ENCODE data around the gene MTFP1.

GRCh38 chr22:30423959-30424533 is 1.5 kb upstream of the MTFP1 start:
- TF ChIP-seq, protein P1, sequence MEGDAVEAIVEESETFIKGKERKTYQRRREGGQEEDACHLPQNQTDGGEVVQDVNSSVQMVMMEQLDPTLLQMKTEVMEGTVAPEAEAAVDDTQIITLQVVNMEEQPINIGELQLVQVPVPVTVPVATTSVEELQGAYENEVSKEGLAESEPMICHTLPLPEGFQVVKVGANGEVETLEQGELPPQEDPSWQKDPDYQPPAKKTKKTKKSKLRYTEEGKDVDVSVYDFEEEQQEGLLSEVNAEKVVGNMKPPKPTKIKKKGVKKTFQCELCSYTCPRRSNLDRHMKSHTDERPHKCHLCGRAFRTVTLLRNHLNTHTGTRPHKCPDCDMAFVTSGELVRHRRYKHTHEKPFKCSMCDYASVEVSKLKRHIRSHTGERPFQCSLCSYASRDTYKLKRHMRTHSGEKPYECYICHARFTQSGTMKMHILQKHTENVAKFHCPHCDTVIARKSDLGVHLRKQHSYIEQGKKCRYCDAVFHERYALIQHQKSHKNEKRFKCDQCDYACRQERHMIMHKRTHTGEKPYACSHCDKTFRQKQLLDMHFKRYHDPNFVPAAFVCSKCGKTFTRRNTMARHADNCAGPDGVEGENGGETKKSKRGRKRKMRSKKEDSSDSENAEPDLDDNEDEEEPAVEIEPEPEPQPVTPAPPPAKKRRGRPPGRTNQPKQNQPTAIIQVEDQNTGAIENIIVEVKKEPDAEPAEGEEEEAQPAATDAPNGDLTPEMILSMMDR (IDR thresholded peaks at IDR 0.05) = no peak
- TF ChIP-seq POLR2A (IDR thresholded peaks at IDR 0.05) = peak; percentile 86
